OCI-LY7 (cell line): ENCODE results near the gene IRF2BP2. TPM values are rescaled to one million over a fixed set of nuclear protein-coding genes. Genes with fewer than 3 reads are reported as not detected.

Experiments used
- BruUV-seq: library from RNA; stranded (reverse); fragments of 400-500 nt; replicated peaks from 2 replicates; lab custom pipeline; 2021; lab: Mats Ljungman, UMichigan
- CTCF ChIA-PET: fragments of 300-600 bp; sonication (Branson Sonifier 250); formaldehyde crosslinking; loops from one replicate; lab custom pipeline; 2022; ENCODE audit warnings: antibody characterized with exemption; ENCODE audit not compliant: unreplicated experiment; lab: Charles Lee
- POLR2A ChIA-PET: fragments of 300-600 bp; sonication (Branson Sonifier 250); formaldehyde crosslinking; loops from one replicate; lab custom pipeline; 2022; ENCODE audit warnings: antibody characterized with exemption; lab: Charles Lee
- DNase-seq: peaks from one replicate; pipeline ENCODE4 v3.0.0-alpha.2; 2015; ENCODE audit warnings: low spot score
- H2AFZ ChIP-seq: fragments of 200-600 bp; sonication (generic), shearing (Covaris generic); 2 replicates; pipeline ENCODE4 v1.6.1; 2014; ENCODE audit warnings: mild to moderate bottlenecking, antibody characterized with exemption, low read length, moderate library complexity
- H3K27ac ChIP-seq: fragments of 200-600 bp; sonication (generic); 2 replicates; pipeline ENCODE4 v1.5.1; 2014; ENCODE audit warnings: mixed run types, low read depth, mild to moderate bottlenecking, moderate library complexity, low read length, inconsistent platforms; ENCODE audit not compliant: poor library complexity, severe bottlenecking
- H3K36me3 ChIP-seq: fragments of 200-600 bp; sonication (generic); 2 replicates; pipeline ENCODE4 v1.6.1; 2014; ENCODE audit warnings: mild to moderate bottlenecking, antibody characterized with exemption, low read length, moderate library complexity, mixed read lengths; ENCODE audit not compliant: insufficient read depth
- H3K4me1 ChIP-seq: fragments of 200-600 bp; sonication (generic); 2 replicates; pipeline ENCODE4 v1.5.1; 2014; ENCODE audit warnings: mild to moderate bottlenecking, low read length; ENCODE audit not compliant: insufficient read depth, poor library complexity, severe bottlenecking
- H3K4me2 ChIP-seq: fragments of 200-600 bp; sonication (generic); 2 replicates; pipeline ENCODE4 v1.6.1; 2014; ENCODE audit warnings: mild to moderate bottlenecking, low read length
- H3K4me3 ChIP-seq: fragments of 200-600 bp; sonication (generic); 2 replicates; pipeline ENCODE4 v1.5.1; 2014; ENCODE audit warnings: mild to moderate bottlenecking, low read depth, low read length; ENCODE audit not compliant: poor library complexity, severe bottlenecking
- H3K79me2 ChIP-seq: fragments of 200-600 bp; sonication (generic); 2 replicates; pipeline ENCODE4 v1.6.1; 2016; ENCODE audit warnings: low read depth, mild to moderate bottlenecking, low read length, moderate library complexity, mixed read lengths; ENCODE audit not compliant: insufficient read depth
- H3K9me2 ChIP-seq: fragments of 200-600 bp; sonication (generic); 2 replicates; pipeline ENCODE4 v1.6.1; 2016; ENCODE audit warnings: mild to moderate bottlenecking, low read length, mixed read lengths; ENCODE audit not compliant: insufficient read depth
- H3K9me3 ChIP-seq: fragments of 200-600 bp; sonication (generic); 2 replicates; pipeline ENCODE4 v1.6.1; 2014; ENCODE audit warnings: mild to moderate bottlenecking, mixed run types, low read length, mixed read lengths
- H4K20me1 ChIP-seq: fragments of 200-600 bp; sonication (generic); 2 replicates; pipeline ENCODE4 v1.6.1; 2014; ENCODE audit warnings: mild to moderate bottlenecking, antibody characterized with exemption, low read length, moderate library complexity, mixed read lengths; ENCODE audit not compliant: insufficient read depth
- CTCF ChIP-seq: fragments of 200-600 bp; sonication (generic); conservative IDR thresholded peaks from 2 replicates; pipeline ENCODE4 v1.5.1; 2014; ENCODE audit warnings: mild to moderate bottlenecking, antibody characterized with exemption, low read length, moderate library complexity, mixed read lengths
- EZH2phosphoT487 ChIP-seq: fragments of 200-600 bp; sonication (generic); IDR thresholded peaks from 2 replicates; pipeline ENCODE4 v1.6.1; 2018; ENCODE audit warnings: low read depth, borderline replicate concordance, mild to moderate bottlenecking, mixed run types, antibody characterized with exemption, low read length, moderate library complexity, mixed read lengths
- intact Hi-C: fragments of 100-400 bp; cut with micrococcal nuclease; formaldehyde crosslinking; loops from one replicate; pipeline ENCODE4 v1.10.0; 2022; ENCODE audit not compliant: unreplicated experiment
- total RNA-seq, 2 experiments: library from RNA; depleted of rRNA in 1 of 2; stranded (reverse); fragments of >200 nt in 1 of 2; shearing (Covaris generic) in 1 of 2; gene quantifications; 2 replicates each; pipeline ENCODE4 v1.2.3, GENCODE V29; 2014 to 2022

Gene IRF2BP2
- total RNA-seq, 2 experiments from 2014 or later = 40.6 to 65.9 TPM

GRCh38 chr1:234605399-234605982, 4.5 kb downstream of the IRF2BP2 start:
- Histone ChIP-seq H3K4me3 (peak overlapping the region; percentile 72), H3K79me2 (peaks cover 56% of the 10 kb centered on the region; the same call in 1 of the 2 replicates), H3K36me3 (peaks cover 31% of the 10 kb centered on the region), H3K4me2 (peak overlapping the region; percentile 88), H3K9me2 (no peaks in the 10 kb centered on the region), H3K27ac (no peak overlapping the region), H3K4me1 (peaks cover 78% of the 10 kb centered on the region), H2AFZ (no peak overlapping the region), H4K20me1 (peaks cover 10% of the 10 kb centered on the region; the same call in 1 of the 2 replicates), H3K9me3 (no peaks in the 10 kb centered on the region)
- intact Hi-C loops = loop anchor here (5.0 kb wide), 1 partner anchor 722 kb away; the partner anchor contains the start of genes ARID4B and GGPS1
- no peak for DNase-seq
- ChIA-PET POLR2A (interaction anchor here (0.8 to 2.3 kb wide), 7 partner anchors 8 to 368 kb away, joined by 3 to 12 read pairs (median 4); partner anchors contain the start of gene TARBP1), CTCF (no interaction called here)
- BruUV-seq = no TSS peak
- no peak for TF ChIP-seq EZH2phosphoT487
- TF ChIP-seq CTCF = no peak

GRCh38 chr1:234604495-234605398, 5.2 kb downstream of the IRF2BP2 start:
- Histone ChIP-seq H3K27ac (no peak overlapping the region), H2AFZ (no peak overlapping the region), H4K20me1 (peaks cover 10% of the 10 kb centered on the region; the same call in 1 of the 2 replicates), H3K9me2 (no peaks in the 10 kb centered on the region), H3K4me3 (peak overlapping the region; percentile 72), H3K36me3 (peaks cover 31% of the 10 kb centered on the region), H3K79me2 (peaks cover 56% of the 10 kb centered on the region; the same call in 1 of the 2 replicates), H3K4me1 (peaks cover 80% of the 10 kb centered on the region), H3K9me3 (no peaks in the 10 kb centered on the region), H3K4me2 (peak overlapping the region; percentile 88)
- no TSS peak for BruUV-seq
- POLR2A ChIA-PET = interaction anchor here (0.7 to 2.3 kb wide), 16 partner anchors 9 to 442 kb away, joined by 3 to 12 read pairs (median 4); partner anchors contain the start of gene TARBP1
- intact Hi-C loops = loop anchor here (5.0 kb wide), 1 partner anchor 723 kb away; the partner anchor contains the start of genes ARID4B and GGPS1
- DNase-seq = no peak
- no peak for TF ChIP-seq CTCF
- no peak for TF ChIP-seq EZH2phosphoT487
- CTCF ChIA-PET = interaction anchor here (1.3 kb wide), 1 partner anchor 8 kb away, joined by 4 read pairs; no protein-coding TSS in a partner anchor
